NCI-H510A (cell line): ENCODE data around the gene SLC27A4.

Experiments used
- DNase-seq: peaks from one replicate; lab custom pipeline; 2025; lab: John Stamatoyannopoulos, UW

The SLC27A4 gene

DNA sequence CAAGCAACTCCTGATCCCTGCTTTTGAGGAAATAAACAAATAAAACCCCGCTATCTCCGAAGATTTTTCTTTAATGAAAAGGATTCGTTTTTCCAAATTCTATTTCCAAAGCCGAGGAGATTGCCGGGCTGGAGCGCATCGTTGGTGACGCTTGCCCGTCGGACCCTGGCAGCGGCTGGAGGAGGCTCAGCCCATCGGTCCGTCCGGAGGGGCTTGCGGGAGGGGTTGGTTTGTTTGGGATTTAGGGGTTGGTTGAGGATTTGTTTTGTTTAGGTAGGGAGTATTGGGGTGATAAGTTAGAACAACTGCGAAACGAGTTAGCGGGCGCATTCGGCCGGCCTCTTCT lies 51.6 kb downstream of the SLC27A4 start:
- no peak for DNase-seq

DNA sequence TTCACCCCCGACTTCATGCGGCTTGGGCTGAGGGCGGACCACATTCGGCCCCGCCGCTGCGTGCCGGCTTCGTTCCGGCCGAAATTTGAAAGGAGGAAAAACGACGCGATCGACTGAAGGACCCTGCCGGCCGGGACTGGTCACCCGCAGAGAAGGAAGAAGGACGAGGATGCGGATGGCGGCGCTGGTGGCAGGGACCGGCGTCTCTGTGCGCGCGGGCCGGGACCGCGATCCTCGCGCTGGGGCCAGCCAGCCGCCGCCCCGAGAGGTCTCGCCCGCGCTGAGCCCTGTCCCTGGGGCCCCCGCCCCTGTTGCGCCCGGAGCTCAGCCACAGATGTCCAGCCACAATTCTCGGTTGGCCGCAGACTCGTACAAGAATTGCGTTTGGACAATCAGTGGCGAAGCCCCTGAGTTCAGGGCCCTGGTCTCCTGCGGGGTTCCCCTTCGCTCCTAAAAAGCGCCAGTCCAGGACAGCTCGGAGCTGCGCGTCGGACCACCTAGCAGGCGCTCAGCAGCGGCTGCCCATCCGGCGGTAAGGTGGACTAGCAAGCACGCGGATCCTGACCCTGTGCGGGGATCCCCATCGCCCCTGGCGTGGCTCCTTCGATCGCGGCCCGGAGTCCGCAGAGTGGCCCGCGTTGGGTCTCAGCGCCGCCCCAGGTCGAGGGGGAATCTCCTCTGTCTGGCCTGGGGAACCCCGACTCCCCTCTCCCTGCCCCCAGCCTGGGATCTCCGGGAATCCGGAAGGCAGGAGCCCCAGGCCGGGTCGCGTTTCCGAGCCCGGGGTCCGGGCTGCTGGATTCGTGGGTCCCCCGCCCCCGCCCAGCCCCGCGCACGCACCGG lies 52.2 kb downstream of the SLC27A4 start:
- no peak for DNase-seq

DNA sequence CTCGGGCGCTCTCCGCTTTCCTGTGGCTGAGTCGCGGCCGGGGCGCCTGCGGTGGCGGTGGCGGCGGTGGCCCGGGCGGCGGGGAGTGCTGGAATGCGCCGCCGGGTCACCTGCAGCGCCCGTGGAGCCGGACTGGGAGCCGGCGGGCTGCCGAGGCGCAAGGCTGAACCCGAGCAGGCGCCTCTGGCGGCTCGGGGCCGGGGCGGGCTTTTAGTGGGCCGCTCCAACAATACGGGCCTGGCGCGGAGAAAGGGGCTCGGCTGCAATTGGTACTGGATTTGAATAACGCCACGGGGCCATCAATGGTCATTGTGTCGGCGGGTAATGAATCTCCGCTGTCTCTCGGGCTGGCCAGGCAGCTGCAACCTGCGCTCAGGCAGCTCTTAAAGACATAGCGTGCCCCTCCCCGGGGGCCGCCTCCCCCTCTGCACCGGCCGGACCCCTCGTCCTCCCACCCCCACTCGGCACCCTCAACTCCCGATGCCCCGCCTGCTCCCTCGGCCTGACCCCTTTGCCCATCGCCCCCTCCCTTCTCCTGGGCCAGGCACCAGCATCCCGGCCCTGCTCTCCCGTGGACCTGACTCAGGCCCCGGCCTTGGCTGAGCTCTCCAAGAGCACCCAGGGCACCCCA lies 52.9 kb downstream of the SLC27A4 start:
- DNase-seq: no peak

DNA sequence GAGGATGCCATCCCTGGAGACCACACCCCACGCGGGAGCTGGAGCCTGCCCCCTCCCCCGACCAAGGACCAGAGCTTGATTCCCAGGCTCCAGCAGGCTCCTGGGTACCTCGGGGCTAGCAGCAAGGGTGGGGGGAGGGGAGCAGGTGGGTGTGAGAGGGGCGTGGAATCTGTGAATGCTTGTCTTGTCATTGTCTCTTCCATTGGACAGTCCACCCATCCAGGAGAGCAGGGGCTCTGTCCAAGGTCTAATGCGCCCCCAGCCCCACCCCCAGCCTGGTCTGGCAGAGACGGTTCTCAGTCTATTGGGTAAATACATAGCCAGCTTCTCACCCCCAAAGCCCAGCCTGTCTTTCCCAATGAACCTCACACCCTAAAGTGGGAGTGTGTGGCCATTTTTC lies 53.6 kb downstream of the SLC27A4 start:
- DNase-seq: no peak

DNA sequence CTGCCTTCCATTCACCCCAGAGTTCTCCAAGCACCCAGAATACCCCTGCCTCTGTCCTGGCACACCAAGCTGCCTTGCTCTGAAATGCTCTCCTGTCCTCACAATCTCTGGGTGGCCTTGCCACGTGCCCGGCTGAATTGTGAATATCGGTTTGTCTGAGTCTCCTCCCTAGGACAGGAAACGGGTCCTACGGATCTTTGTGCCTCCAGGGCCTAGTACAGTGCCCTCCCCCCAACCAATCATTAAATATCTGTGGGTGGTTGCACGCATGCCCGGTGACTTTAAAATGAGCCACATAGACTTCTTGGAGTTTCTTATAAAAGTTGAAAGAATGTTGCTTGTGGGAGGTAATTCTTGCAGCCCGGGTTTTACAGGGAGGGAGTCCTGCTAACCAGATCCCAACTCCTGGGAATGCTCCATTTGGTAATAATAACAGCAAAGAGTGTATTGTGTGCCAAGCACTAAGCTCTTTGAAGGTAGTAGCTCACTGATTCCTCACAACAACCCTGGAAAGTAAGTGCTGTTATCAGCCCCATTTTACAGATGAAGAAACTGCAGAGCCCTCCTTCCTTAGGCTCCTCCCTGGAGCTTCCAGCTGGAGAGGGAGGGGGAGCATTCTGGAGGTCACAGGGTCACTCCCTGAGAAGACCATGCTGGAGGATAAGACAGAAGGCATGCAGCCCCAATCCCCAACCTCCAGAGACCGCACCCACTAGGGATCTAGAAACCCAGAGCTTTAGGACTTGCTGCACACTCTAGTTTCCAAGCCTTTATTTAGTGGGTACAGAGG lies 54.2 kb downstream of the SLC27A4 start:
- DNase-seq: no peak

DNA sequence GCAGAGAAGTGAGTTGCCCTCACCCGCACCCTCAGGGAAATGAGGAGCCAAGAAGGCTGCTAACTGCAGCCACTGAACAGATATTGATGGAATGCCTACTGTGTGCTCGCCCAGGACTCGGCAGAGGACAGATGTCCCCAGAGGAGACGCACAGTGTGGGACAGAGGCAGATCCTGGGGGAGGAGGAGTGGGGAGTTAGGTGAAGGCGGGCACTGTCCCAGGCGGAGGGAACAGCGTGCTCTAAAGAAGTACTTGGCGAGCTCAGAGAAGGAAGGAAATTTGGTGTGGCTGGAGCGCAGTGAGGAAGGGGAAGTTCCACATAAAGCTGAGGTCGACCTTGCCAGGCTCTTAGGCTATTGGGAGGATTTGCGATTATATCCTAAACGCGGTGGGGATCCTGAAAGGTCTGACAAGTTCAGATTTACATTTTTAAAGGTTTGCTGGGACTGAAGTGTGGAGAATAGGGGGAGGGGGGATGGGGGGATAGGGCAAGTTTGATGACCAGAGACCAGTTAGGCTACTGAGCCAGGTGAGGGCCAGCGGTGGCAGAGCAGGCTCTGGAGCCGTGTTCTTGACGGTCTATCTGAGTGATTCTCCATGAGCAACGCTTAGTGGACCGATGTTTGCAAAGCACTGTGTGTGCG lies 56.8 kb downstream of the SLC27A4 start:
- no peak for DNase-seq

DNA sequence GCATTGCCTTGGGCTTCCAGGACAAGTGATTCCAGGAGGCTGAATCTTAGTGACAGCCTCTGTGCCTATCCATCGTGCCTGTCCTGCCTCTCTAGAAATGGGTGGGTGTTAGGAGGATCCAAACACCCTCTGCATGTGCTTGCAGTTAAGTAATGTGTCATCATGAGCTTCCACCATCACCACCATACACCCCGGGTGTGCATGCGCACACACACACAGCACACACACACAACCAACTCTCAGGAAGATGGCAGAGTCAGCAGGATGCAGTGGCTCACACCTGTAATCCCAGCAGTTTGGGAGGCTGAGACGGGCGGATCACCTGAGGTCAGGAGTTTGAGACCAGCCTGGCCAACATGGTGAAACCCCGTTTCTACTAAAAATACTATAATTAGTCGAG lies 57.5 kb downstream of the SLC27A4 start:
- DNase-seq: no peak

DNA sequence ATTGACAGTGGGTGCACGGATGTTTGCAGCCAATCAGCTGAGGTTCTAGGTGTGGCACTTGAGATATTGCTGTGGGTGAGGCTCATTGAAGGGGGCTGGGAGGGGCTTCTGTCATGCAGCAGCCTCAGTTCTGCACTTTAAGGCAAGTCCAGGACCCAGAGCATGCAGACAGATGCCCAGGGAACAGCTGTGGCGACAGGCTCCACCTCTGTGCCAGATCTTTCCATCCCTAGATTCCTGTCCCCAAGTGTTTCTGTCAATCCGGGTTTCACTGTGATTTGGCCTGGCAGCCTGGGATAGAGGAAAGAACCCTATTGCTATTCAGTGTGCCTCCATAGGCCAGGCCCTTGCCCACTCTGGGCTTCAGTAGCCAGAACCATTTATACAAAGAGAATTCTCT lies 59.5 kb downstream of the SLC27A4 start:
- no peak for DNase-seq

DNA sequence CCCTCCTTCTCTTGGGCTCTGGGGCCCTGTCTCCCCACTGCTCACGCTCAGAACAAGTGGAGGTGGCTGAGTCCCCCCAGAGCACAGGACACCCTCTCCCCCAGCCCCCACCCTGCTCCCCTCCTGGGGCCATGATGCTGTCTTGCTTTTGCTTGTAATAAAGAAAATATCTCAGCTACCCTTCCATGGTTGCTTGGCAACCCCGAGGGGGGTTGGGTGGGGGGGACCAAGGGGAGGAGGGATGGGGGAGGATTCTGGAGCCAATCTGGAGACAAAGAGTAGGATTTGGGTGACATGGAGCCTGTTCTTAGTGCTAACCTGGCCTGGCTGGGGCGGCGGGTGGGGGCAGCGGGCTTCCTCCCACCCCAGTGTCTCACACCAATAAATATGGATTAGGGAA lies 64.2 kb downstream of the SLC27A4 start:
- DNase-seq: no peak

DNA sequence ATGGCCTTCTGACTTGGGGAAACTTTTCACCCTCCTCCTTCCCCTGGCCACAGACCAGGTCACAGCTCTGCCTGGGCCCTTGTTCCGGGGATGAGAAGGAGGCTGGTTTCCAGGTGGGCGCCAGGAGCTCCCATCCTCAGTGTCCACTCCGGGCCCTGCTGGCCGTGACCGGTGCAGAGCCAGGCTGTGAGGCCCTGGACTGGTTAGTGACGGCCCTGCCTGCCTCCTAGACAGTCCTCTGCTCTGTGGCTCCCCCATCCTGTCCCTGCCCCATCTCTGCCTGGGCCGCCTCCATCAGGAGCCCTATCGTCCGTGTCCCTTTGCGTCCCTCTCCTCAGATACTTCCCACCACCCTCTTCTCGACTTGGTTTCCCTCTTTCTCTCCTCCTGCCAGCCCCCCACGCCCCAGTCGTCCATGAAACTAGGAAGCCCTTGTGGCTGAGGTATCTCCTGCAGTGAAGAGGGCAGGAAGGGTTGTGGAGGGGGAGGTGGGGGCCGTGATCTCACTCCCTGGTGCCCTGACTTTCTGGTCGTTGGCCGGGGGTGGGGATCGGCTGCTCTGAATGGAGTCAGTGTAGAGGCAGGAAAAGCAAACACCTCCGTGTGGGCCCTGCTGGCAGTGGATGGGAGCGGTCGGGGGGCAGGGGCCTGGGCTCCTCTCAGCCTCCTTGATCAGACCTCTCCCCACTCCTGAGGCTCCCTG lies 64.9 kb downstream of the SLC27A4 start:
- DNase-seq: no peak

DNA sequence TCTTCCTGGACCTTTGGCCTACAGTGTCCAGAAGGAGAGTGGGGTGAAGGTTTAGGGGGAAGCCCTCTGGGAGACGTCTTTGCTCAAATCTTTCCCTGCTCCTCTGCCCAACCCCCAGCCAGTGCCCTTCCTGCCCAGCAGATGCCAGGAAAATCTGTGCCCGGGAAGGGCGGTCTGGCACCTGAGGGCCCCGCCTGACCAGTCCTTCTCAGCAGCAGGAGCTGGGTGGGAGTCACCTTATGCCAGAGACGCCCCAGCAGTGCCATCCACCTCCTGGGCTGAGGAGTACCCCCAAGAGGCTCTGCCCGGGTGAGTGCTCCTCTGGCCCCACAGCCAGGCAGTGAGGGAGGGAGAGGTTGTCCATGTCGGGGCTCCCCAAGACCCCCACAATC lies 65.4 kb downstream of the SLC27A4 start:
- DNase-seq: no peak

DNA sequence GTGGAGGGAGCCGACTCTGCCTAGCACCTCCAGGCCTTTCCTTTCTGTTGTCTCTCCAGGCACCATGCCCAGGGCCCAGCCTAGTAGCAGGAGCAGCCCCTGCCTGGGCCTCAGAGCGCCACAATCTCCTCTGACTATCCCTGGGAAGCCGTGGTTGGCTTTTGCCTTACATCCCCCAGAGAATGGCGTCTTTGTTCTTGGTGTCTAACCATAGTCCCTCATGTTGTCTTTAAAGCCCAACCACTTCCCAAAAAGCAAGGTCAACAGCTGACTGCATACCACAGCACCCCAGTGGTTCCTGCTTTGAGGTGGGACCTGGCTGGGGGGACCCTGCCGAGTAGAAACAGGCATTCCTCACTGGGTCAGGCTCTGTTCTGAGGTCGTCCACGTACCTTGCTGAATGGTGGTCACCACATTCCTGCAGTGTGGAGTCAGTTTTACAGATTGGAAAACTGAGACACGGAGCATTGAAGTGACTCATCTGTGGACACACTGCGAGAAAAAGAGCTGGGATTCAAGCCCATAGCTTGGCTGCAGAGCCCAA lies 66.6 kb downstream of the SLC27A4 start:
- no peak for DNase-seq

DNA sequence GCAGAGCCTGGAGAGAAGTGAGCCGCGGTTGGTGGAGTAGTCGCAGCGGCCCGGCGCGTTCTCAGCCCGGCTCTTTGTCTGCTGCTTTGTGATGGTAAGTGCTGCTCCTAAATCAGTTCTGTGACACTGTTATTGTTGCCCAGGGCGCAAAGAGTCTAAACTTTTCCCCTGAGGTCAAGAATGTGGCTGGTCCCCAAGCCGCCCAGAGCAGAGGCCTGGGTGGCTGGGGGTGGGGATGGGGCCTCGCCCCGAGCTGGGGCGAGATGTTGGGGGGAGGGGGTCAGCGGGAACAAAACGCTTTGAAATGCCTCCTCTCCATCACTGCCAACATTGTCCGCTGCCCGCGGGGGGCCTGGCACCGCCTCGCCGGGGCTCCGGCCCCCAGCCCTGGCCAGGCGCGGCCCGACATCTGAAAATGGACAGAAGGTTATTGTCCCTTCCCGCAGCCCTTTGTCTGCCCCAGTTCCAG lies 68.7 kb downstream of the SLC27A4 start:
- DNase-seq: no peak

DNA sequence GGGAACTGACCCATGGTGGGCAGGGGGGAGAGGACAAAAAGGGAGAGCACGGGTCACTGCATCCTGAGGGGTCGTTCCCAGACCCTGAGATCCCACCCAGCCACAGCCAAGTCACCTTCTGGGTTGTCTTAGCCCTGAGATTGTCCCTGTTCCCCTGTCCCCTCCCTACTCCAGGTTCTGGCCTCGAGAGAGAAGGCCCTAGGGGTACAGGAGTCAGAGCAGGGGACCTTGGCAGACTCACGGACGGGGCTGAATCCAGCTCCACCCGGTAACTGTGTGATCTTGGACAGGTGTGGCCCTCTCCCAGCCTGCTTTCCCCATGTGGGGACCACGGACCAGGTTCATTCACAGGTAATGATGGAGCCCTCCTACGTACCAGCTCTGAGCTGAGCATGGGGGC lies 69.1 kb downstream of the SLC27A4 start:
- no peak for DNase-seq

DNA sequence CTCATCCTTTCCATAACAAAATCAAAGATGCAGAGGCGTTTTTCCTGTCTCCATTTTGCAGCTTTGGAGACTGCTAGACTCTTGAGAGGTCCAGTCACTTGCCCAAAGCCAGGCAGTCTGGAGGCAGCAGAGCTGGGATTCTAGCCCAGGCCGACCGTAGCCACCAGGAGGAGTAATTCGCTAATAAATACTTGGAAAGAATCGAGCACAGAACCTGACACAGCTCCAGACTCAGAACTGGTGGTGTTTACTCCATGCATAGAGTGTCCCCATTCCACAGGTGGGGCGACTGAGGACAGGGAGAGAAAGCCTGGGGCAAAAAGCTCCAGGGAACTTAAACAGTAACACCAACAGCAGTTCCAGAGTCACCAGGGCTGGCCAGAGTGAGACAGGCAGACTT lies 69.7 kb downstream of the SLC27A4 start:
- DNase-seq: no peak
